ENCODE measurements around the gene GLRA1.

GRCh38 chr5:151856861-151857260 lies 67.8 kb downstream of the GLRA1 start:
- TF ChIP-seq CTCF (conservative IDR thresholded peaks at IDR 0.05), result no peak
- no peak for TF ChIP-seq ZFX (IDR thresholded peaks at IDR 0.05)
